Osteoblast (primary cell): ENCODE results near the gene FPR3. TPM values are rescaled to one million over a fixed set of nuclear protein-coding genes. Genes with fewer than 3 reads are reported as not detected.

ENCODE experiments used
- DNase-seq: peaks from one replicate; pipeline ENCODE4 v3.0.0; 2011; ENCODE audit warnings: low spot score, mixed read lengths; ENCODE audit not compliant: insufficient read length; ENCODE audit errors: missing footprints
- H2AFZ ChIP-seq: 2 replicates; pipeline ENCODE4 v1.6.0; 2011; ENCODE audit warnings: mild to moderate bottlenecking, low read length
- H3K27ac ChIP-seq: 2 replicates; pipeline ENCODE4 v1.5.1; 2011; ENCODE audit warnings: mild to moderate bottlenecking, low read depth, low read length, moderate library complexity
- H3K27me3 ChIP-seq: 2 replicates; pipeline ENCODE4 v1.6.0; 2012; ENCODE audit warnings: mild to moderate bottlenecking, control low read depth, inconsistent platforms, low read length, moderate library complexity; ENCODE audit not compliant: insufficient read depth
- H3K36me3 ChIP-seq: 2 replicates; pipeline ENCODE4 v1.5.1; 2011; ENCODE audit warnings: mild to moderate bottlenecking, low read length, control low read depth, moderate library complexity; ENCODE audit not compliant: insufficient read depth
- H3K4me1 ChIP-seq: 2 replicates; pipeline ENCODE4 v1.5.1; 2011; ENCODE audit warnings: mild to moderate bottlenecking, low read length, control low read depth, moderate library complexity; ENCODE audit not compliant: insufficient read depth
- H3K4me2 ChIP-seq: 2 replicates; pipeline ENCODE4 v1.6.0; 2011; ENCODE audit warnings: mild to moderate bottlenecking, low read length; ENCODE audit not compliant: insufficient read depth
- H3K4me3 ChIP-seq: fragments of 200-600 bp; sonication (generic); 3 replicates; pipeline ENCODE4 v1.5.1; 2012; ENCODE audit warnings: mild to moderate bottlenecking, low read length, inconsistent platforms; ENCODE audit not compliant: insufficient read depth
- H3K79me2 ChIP-seq: 2 replicates; pipeline ENCODE4 v1.6.0; 2012; ENCODE audit warnings: mild to moderate bottlenecking, low read length, control low read depth, inconsistent platforms; ENCODE audit not compliant: insufficient read depth
- H3K9me3 ChIP-seq: 2 replicates; pipeline ENCODE4 v1.5.1; 2011; ENCODE audit warnings: low read depth, low read length, control low read depth
- H4K20me1 ChIP-seq: 2 replicates; pipeline ENCODE4 v1.6.0; 2012; ENCODE audit warnings: mild to moderate bottlenecking, low read length, control low read depth; ENCODE audit not compliant: insufficient read depth
- total RNA-seq: library from RNA; depleted of rRNA; stranded (reverse); fragments of >200 nt; gene quantifications from 2 replicates; pipeline ENCODE4 v1.2.3, GENCODE V29; 2012
- TF ChIP-seq, protein P1 (sequence below): IDR thresholded peaks from 2 replicates; pipeline ENCODE4 v1.5.1; 2011; ENCODE audit warnings: mild to moderate bottlenecking, low read depth, low read length, moderate library complexity; ENCODE audit errors: extremely low read depth

The FPR3 gene
- total RNA-seq, 1 donor = 1.1 TPM

DNA sequence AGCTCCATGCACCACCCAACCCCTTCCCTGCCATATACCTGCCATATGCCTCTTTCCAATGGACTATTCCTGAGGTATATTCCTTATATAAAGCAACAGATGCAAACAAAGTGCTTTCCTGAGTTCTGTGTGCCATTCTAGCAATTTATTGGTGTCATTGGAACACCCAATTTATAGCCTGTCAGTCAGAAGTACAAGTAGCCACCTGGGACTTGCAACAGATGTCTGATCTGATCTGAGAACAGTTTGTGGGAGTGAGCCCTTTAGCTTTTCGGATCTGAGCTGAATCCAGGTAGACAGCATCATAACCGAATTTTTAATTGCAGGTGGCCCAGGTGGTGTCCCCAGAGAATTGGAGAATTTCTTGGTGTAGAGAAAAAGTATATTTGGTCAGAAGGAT is 963 bp upstream of the FPR3 start:
- no peak for DNase-seq
- Histone ChIP-seq H3K36me3 (no peaks in the 10 kb centered on the region), H3K27ac (no peak overlapping the region), H2AFZ (no peak overlapping the region), H3K4me2 (no peak overlapping the region), H4K20me1 (no peaks in the 10 kb centered on the region), H3K27me3 (no peaks in the 10 kb centered on the region), H3K79me2 (no peaks in the 10 kb centered on the region), H3K4me3 (no peak overlapping the region), H3K4me1 (peaks cover 2% of the 10 kb centered on the region), H3K9me3 (no peaks in the 10 kb centered on the region)
- TF ChIP-seq, protein P1, sequence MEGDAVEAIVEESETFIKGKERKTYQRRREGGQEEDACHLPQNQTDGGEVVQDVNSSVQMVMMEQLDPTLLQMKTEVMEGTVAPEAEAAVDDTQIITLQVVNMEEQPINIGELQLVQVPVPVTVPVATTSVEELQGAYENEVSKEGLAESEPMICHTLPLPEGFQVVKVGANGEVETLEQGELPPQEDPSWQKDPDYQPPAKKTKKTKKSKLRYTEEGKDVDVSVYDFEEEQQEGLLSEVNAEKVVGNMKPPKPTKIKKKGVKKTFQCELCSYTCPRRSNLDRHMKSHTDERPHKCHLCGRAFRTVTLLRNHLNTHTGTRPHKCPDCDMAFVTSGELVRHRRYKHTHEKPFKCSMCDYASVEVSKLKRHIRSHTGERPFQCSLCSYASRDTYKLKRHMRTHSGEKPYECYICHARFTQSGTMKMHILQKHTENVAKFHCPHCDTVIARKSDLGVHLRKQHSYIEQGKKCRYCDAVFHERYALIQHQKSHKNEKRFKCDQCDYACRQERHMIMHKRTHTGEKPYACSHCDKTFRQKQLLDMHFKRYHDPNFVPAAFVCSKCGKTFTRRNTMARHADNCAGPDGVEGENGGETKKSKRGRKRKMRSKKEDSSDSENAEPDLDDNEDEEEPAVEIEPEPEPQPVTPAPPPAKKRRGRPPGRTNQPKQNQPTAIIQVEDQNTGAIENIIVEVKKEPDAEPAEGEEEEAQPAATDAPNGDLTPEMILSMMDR = no peak

DNA sequence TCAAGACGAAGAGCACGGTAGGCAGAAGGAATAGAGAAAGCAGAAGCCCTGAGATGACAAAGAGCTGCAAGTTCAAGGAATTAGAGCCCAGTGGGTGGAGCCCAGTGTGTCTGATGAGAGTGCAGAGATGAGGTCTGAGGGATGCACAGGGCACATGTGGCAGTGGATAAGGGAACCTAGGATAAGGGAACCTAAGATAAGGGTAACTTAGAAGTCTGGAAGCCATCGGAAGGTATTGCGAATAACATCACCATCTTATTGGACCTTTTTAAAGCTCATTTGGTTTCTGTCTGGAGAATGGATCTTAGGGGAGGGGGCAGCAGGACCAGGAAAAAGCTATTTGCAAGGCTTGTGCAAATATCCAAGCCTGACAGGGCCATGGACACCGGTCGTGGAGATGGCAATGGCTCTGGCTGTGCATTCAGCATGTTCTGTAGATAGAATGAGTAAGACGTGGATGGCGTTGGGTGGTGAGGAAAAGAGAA is 1.3 kb downstream of the FPR3 start:
- Histone ChIP-seq H3K27me3 (no peaks in the 10 kb centered on the region), H4K20me1 (no peaks in the 10 kb centered on the region)

DNA sequence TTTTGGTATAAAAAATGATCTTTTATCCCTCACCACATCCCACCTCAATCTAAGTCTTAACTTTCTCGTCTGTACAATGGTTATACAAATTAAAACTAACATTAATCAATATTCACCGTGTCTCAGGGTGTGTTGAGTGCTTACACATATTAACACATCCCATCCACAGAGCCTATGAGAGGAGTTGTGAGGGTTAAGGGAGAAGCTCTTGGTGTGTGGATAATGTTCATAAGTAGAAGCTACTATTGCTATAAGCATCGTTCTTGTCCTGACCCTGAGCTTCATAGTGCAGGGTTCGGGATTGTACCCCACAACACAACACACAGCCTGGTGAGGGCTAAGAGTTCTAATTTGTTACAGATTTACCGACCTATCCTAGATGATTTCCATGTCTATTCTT is 2.5 kb downstream of the FPR3 start:
- no peak overlapping the region for H3K4me3 ChIP-seq
- H3K79me2 ChIP-seq = no peaks in the 10 kb centered on the region
- H3K4me1 ChIP-seq = peaks cover 18% of the 10 kb centered on the region
- DNase-seq = no peak
- H3K36me3 ChIP-seq = no peaks in the 10 kb centered on the region
- no peak overlapping the region for H3K27ac ChIP-seq
- H3K9me3 ChIP-seq = no peaks in the 10 kb centered on the region
- no peaks in the 10 kb centered on the region for H4K20me1 ChIP-seq
- no peak overlapping the region for H3K4me2 ChIP-seq
- TF ChIP-seq, protein P1 = no peak
- no peaks in the 10 kb centered on the region for H3K27me3 ChIP-seq
- H2AFZ ChIP-seq = no peak overlapping the region

More for the DNA sequence above, 1.3 kb downstream of the FPR3 start:
- Histone ChIP-seq H3K4me1 (peaks cover 18% of the 10 kb centered on the region), H3K27ac (no peak overlapping the region), H3K36me3 (no peaks in the 10 kb centered on the region), H2AFZ (no peak overlapping the region), H3K79me2 (no peaks in the 10 kb centered on the region), H3K9me3 (no peaks in the 10 kb centered on the region), H3K4me2 (no peak overlapping the region), H3K4me3 (no peak overlapping the region)
- TF ChIP-seq, protein P1 = no peak
- DNase-seq = no peak

DNA sequence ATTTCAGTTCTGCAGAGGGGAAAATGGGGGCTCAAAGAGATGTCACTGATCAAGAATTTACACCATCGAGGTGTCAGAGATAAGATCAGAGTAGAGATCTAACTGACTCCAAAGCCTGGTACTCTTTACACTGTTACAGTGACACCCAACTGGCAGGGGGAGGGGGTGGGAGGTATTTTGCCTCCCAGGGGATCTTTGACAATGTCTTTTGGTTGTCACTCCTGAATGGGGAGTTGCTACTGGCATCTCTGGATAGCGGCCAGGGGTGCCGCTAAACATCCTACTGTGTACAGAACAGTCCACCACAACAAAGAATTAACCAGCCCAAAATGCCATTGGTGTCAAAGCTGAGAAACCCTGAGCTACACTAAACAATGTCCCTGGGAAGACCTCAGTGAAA is 3.1 kb downstream of the FPR3 start:
- H3K4me3 ChIP-seq = no peak overlapping the region
- no peaks in the 10 kb centered on the region for H3K9me3 ChIP-seq
- no peak overlapping the region for H3K27ac ChIP-seq
- no peaks in the 10 kb centered on the region for H4K20me1 ChIP-seq
- no peak overlapping the region for H2AFZ ChIP-seq
- TF ChIP-seq, protein P1 = no peak
- H3K79me2 ChIP-seq = no peaks in the 10 kb centered on the region
- peaks cover 18% of the 10 kb centered on the region for H3K4me1 ChIP-seq
- DNase-seq = no peak
- no peaks in the 10 kb centered on the region for H3K36me3 ChIP-seq
- no peak overlapping the region for H3K4me2 ChIP-seq
- no peaks in the 10 kb centered on the region for H3K27me3 ChIP-seq
